ENCODE results near the gene AOPEP.

The AOPEP gene

GRCh38 chr9:94794476-94795167, 68.1 kb downstream of the AOPEP start:
- no peak for DNase-seq

GRCh38 chr9:94796687-94797086, 70.2 kb downstream of the AOPEP start:
- no peak for DNase-seq

- DNase-seq: no peak
These were observed 71.7 kb downstream of the AOPEP start for GRCh38 chr9:94798201-94798600.

- no peak for DNase-seq
These were observed 72.2 kb downstream of the AOPEP start for GRCh38 chr9:94798708-94799107.

GRCh38 chr9:94799578-94800264, 73.2 kb downstream of the AOPEP start:
- DNase-seq: no peak

GRCh38 chr9:94800424-94801117, 74.1 kb downstream of the AOPEP start:
- DNase-seq: no peak

- no peak for DNase-seq
These were observed 74.7 kb downstream of the AOPEP start for GRCh38 chr9:94801234-94801633.

- no peak for DNase-seq
These were observed 75.2 kb downstream of the AOPEP start for GRCh38 chr9:94801681-94802080.

GRCh38 chr9:94802251-94802650, 75.8 kb downstream of the AOPEP start:
- no peak for DNase-seq

GRCh38 chr9:94802793-94803192, 76.3 kb downstream of the AOPEP start:
- no peak for DNase-seq

GRCh38 chr9:94804316-94804715, 77.8 kb downstream of the AOPEP start:
- DNase-seq: no peak

GRCh38 chr9:94805051-94805489, 78.6 kb downstream of the AOPEP start:
- DNase-seq: no peak

GRCh38 chr9:94805585-94805984, 79.1 kb downstream of the AOPEP start:
- peak; percentile 68 for DNase-seq

GRCh38 chr9:94806307-94806893, 79.9 kb downstream of the AOPEP start:
- DNase-seq: no peak

- DNase-seq: no peak
These were observed 81.1 kb downstream of the AOPEP start for GRCh38 chr9:94807556-94807955.

GRCh38 chr9:94808926-94809700, 82.6 kb downstream of the AOPEP start:
- DNase-seq: no peak

GRCh38 chr9:94809778-94810177, 83.3 kb downstream of the AOPEP start:
- no peak for DNase-seq

- no peak for DNase-seq
These were observed 84.6 kb downstream of the AOPEP start for GRCh38 chr9:94811074-94811473.

- no peak for DNase-seq
These were observed 85.8 kb downstream of the AOPEP start for GRCh38 chr9:94812343-94812742.

GRCh38 chr9:94813379-94813778, 86.9 kb downstream of the AOPEP start:
- no peak for DNase-seq

GRCh38 chr9:94817291-94818177, 91.0 kb downstream of the AOPEP start:
- no peak for DNase-seq

GRCh38 chr9:94818178-94818541, 91.7 kb downstream of the AOPEP start:
- DNase-seq: no peak

Data from NCI-H1048 (cell line).